OCI-LY7 (cell line): ENCODE measurements around the gene ZNF786. TPM values are rescaled to one million over a fixed set of nuclear protein-coding genes. Genes with fewer than 3 reads are reported as not detected.
A peak's percentile ranks its signal among the peaks of the same experiment; 100 is the strongest.

Experiments
- BruUV-seq: library from RNA; stranded (reverse); fragments of 400-500 nt; replicated peaks from 2 replicates; lab custom pipeline; 2021; lab: Mats Ljungman, UMichigan
- CTCF ChIA-PET: fragments of 300-600 bp; sonication (Branson Sonifier 250); formaldehyde crosslinking; loops from one replicate; lab custom pipeline; 2022; ENCODE audit warnings: antibody characterized with exemption; ENCODE audit not compliant: unreplicated experiment; lab: Charles Lee
- POLR2A ChIA-PET: fragments of 300-600 bp; sonication (Branson Sonifier 250); formaldehyde crosslinking; loops from one replicate; lab custom pipeline; 2022; ENCODE audit warnings: antibody characterized with exemption; lab: Charles Lee
- DNase-seq: peaks from one replicate; pipeline ENCODE4 v3.0.0-alpha.2; 2015; ENCODE audit warnings: low spot score
- H2AFZ ChIP-seq: fragments of 200-600 bp; sonication (generic), shearing (Covaris generic); 2 replicates; pipeline ENCODE4 v1.6.1; 2014; ENCODE audit warnings: mild to moderate bottlenecking, antibody characterized with exemption, low read length, moderate library complexity
- H3K27ac ChIP-seq: fragments of 200-600 bp; sonication (generic); 2 replicates; pipeline ENCODE4 v1.5.1; 2014; ENCODE audit warnings: mixed run types, low read depth, mild to moderate bottlenecking, moderate library complexity, low read length, inconsistent platforms; ENCODE audit not compliant: poor library complexity, severe bottlenecking
- H3K36me3 ChIP-seq: fragments of 200-600 bp; sonication (generic); 2 replicates; pipeline ENCODE4 v1.6.1; 2014; ENCODE audit warnings: mild to moderate bottlenecking, antibody characterized with exemption, low read length, moderate library complexity, mixed read lengths; ENCODE audit not compliant: insufficient read depth
- H3K4me1 ChIP-seq: fragments of 200-600 bp; sonication (generic); 2 replicates; pipeline ENCODE4 v1.5.1; 2014; ENCODE audit warnings: mild to moderate bottlenecking, low read length; ENCODE audit not compliant: insufficient read depth, poor library complexity, severe bottlenecking
- H3K4me2 ChIP-seq: fragments of 200-600 bp; sonication (generic); 2 replicates; pipeline ENCODE4 v1.6.1; 2014; ENCODE audit warnings: mild to moderate bottlenecking, low read length
- H3K4me3 ChIP-seq: fragments of 200-600 bp; sonication (generic); 2 replicates; pipeline ENCODE4 v1.5.1; 2014; ENCODE audit warnings: mild to moderate bottlenecking, low read depth, low read length; ENCODE audit not compliant: poor library complexity, severe bottlenecking
- H3K79me2 ChIP-seq: fragments of 200-600 bp; sonication (generic); 2 replicates; pipeline ENCODE4 v1.6.1; 2016; ENCODE audit warnings: low read depth, mild to moderate bottlenecking, low read length, moderate library complexity, mixed read lengths; ENCODE audit not compliant: insufficient read depth
- H3K9me2 ChIP-seq: fragments of 200-600 bp; sonication (generic); 2 replicates; pipeline ENCODE4 v1.6.1; 2016; ENCODE audit warnings: mild to moderate bottlenecking, low read length, mixed read lengths; ENCODE audit not compliant: insufficient read depth
- H3K9me3 ChIP-seq: fragments of 200-600 bp; sonication (generic); 2 replicates; pipeline ENCODE4 v1.6.1; 2014; ENCODE audit warnings: mild to moderate bottlenecking, mixed run types, low read length, mixed read lengths
- H4K20me1 ChIP-seq: fragments of 200-600 bp; sonication (generic); 2 replicates; pipeline ENCODE4 v1.6.1; 2014; ENCODE audit warnings: mild to moderate bottlenecking, antibody characterized with exemption, low read length, moderate library complexity, mixed read lengths; ENCODE audit not compliant: insufficient read depth
- EZH2phosphoT487 ChIP-seq: fragments of 200-600 bp; sonication (generic); IDR thresholded peaks from 2 replicates; pipeline ENCODE4 v1.6.1; 2018; ENCODE audit warnings: low read depth, borderline replicate concordance, mild to moderate bottlenecking, mixed run types, antibody characterized with exemption, low read length, moderate library complexity, mixed read lengths
- intact Hi-C: fragments of 100-400 bp; cut with micrococcal nuclease; formaldehyde crosslinking; loops from one replicate; pipeline ENCODE4 v1.10.0; 2022; ENCODE audit not compliant: unreplicated experiment
- total RNA-seq, 2 experiments: library from RNA; depleted of rRNA in 1 of 2; stranded (reverse); fragments of >200 nt in 1 of 2; shearing (Covaris generic) in 1 of 2; gene quantifications; 2 replicates each; pipeline ENCODE4 v1.2.3, GENCODE V29; 2014 to 2022
- TF ChIP-seq, protein P1 (sequence below): fragments of 200-600 bp; sonication (generic); conservative IDR thresholded peaks from 2 replicates; pipeline ENCODE4 v1.5.1; 2014; ENCODE audit warnings: mild to moderate bottlenecking, antibody characterized with exemption, low read length, moderate library complexity, mixed read lengths

The ZNF786 gene
- total RNA-seq, 2 experiments from 2014 or later: 5.1 to 7.7 TPM

DNA sequence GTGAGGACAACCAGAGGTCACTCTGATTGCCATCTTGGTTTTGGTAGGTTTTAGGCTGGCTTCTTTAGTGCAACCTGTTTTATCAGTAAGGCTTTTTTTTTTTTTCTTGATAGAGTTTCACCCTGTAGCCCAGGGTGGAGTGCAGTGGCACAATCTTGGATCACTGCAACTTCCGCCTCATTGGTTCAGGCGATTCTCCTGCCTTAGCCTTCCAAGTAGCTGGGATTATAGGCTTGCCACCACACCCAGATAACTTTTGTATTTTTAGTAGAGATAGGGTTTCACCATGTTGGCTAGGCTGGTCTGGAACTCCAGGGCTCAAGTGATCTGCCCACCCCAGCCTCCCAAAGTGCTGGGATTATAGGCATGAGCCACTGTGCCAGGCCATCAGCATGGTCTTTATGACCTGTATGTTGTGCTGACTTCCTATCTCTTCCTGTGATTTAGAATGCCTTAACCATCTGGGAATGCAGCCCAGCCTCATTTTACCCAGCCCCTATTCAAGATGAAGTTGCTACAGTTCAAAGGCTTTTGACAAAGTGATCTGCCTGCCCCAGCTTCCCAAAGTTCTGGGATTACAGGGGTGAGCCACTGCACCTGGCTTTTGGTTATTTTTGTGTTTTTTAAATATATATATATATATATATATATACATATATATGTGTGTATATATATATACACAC, 42.7 kb upstream of the ZNF786 start:
- peaks cover 26% of the 10 kb centered on the region for H3K9me3 ChIP-seq
- peaks cover 2% of the 10 kb centered on the region for H3K4me1 ChIP-seq
- no peak overlapping the region for H3K4me3 ChIP-seq
- no peak for DNase-seq
- no peak overlapping the region for H2AFZ ChIP-seq
- H3K36me3 ChIP-seq: peaks cover 62% of the 10 kb centered on the region
- H3K27ac ChIP-seq: no peak overlapping the region
- H3K4me2 ChIP-seq: no peak overlapping the region
- intact Hi-C loops: no loop called here
- no peaks in the 10 kb centered on the region for H4K20me1 ChIP-seq
- peaks cover 3% of the 10 kb centered on the region; the same call in 1 of the 2 replicates for H3K79me2 ChIP-seq
- no peaks in the 10 kb centered on the region for H3K9me2 ChIP-seq
- no TSS peak for BruUV-seq
- TF ChIP-seq EZH2phosphoT487: no peak
- TF ChIP-seq, protein P1, sequence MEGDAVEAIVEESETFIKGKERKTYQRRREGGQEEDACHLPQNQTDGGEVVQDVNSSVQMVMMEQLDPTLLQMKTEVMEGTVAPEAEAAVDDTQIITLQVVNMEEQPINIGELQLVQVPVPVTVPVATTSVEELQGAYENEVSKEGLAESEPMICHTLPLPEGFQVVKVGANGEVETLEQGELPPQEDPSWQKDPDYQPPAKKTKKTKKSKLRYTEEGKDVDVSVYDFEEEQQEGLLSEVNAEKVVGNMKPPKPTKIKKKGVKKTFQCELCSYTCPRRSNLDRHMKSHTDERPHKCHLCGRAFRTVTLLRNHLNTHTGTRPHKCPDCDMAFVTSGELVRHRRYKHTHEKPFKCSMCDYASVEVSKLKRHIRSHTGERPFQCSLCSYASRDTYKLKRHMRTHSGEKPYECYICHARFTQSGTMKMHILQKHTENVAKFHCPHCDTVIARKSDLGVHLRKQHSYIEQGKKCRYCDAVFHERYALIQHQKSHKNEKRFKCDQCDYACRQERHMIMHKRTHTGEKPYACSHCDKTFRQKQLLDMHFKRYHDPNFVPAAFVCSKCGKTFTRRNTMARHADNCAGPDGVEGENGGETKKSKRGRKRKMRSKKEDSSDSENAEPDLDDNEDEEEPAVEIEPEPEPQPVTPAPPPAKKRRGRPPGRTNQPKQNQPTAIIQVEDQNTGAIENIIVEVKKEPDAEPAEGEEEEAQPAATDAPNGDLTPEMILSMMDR: no peak
- ChIA-PET CTCF (no interaction called here), POLR2A (interaction anchor here (0.7 kb wide), 1 partner anchor 49 kb away, joined by 4 read pairs; no protein-coding TSS in a partner anchor)

DNA sequence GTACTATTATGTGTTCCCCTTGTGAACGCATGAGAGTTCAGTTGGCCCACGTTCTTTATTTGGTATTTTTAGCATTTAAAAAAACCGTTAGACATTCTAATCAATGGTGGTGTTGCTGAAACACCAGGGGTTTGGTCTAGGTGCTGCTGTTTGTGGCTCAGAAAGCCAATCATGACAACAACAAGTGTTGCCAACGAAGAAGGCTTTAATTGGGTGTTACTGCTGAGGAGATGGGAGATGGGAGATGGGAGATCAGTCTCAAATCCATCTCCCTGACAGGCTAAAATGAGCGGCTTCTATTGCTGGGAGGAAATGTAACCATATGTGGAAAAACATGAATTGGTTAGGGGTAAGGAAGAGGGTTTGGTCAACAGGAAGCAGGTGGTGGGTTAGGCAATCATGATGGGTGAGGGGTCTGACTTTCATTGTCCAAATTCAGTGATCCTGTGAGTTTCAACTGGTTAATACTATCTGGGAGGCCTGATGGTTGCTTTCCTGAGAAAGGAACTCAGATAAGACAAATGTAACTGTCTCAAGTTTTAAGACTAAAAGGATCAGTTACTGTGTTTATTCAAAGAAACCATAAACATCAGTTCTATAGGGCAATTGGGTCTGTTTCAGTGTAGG, 40.2 kb upstream of the ZNF786 start:
- CTCF ChIA-PET: no interaction called here
- Histone ChIP-seq H3K4me3 (no peak overlapping the region), H3K9me2 (no peaks in the 10 kb centered on the region), H3K36me3 (peaks cover 50% of the 10 kb centered on the region), H4K20me1 (no peaks in the 10 kb centered on the region), H3K79me2 (peaks cover 10% of the 10 kb centered on the region; the same call in 1 of the 2 replicates), H2AFZ (no peak overlapping the region), H3K4me2 (no peak overlapping the region), H3K4me1 (peaks cover 7% of the 10 kb centered on the region), H3K27ac (no peak overlapping the region), H3K9me3 (peaks cover 26% of the 10 kb centered on the region)
- DNase-seq: no peak
- intact Hi-C loops: no loop called here
- BruUV-seq: TSS peak; percentile 32
- POLR2A ChIA-PET: no interaction called here
- TF ChIP-seq, protein P1: no peak
- no peak for TF ChIP-seq EZH2phosphoT487
